ENCODE results near the gene ATG3. TPM values are rescaled to one million over a fixed set of nuclear protein-coding genes. Genes with fewer than 3 reads are reported as not detected.
"Not testable (repeated sequence)": the region's sequence is repeated elsewhere in the genome, so short reads cannot be mapped to it uniquely, and the experiment has no call there.

The ATG3 gene
- total and polyA plus RNA-seq, 3 experiments from 2014 or later: 70.5 to 80.4 (median 75.4) TPM

DNA sequence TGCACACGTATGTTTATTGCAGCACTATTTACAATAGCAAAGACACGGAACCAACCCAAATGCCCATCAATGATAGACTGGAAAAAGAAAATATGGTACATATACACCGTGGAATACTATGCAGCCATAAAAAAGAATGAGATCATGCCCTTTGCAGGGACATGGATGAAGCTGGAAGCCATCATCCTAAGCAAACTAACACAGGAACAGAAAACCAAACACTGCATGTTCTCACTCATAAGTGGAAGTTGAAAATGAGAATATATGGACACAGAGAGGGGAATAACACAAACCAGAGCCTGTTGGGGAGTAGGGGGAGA is 67.4 kb downstream of the ATG3 start:
- Mint-ChIP-seq H3K4me3 (peak overlapping the region; percentile 20 to 73 (median 52)), H3K27ac (peak overlapping the region in 2 of 8 donors; percentile 28 to 66), H3K36me3 (peaks cover 5 to 18% (median 15%) of the 10 kb centered on the region in 3 donors), H3K4me1 (peaks cover 79 to 92% (median 83%) of the 10 kb centered on the region in 3 donors)
- H3K27me3 ChIP-seq (ENCODE audit: insufficient read depth, low read length, poor library complexity, severe bottlenecking); H3K9me3 ChIP-seq (ENCODE audit: low read length); DNase-seq; POLR2A ChIA-PET; CTCF ChIA-PET; H3K4me3 ChIP-seq (ENCODE audit: low read length); H3K36me3 ChIP-seq (ENCODE audit: insufficient read depth, low read length); H3K9me3 Mint-ChIP-seq; H3K27ac ChIP-seq (ENCODE audit: low read depth, low read length); H3K27me3 Mint-ChIP-seq: not testable (repeated sequence)
- peaks cover 48% of the 10 kb centered on the region for H3K4me1 ChIP-seq (ENCODE audit: insufficient read depth, low read length)

DNA sequence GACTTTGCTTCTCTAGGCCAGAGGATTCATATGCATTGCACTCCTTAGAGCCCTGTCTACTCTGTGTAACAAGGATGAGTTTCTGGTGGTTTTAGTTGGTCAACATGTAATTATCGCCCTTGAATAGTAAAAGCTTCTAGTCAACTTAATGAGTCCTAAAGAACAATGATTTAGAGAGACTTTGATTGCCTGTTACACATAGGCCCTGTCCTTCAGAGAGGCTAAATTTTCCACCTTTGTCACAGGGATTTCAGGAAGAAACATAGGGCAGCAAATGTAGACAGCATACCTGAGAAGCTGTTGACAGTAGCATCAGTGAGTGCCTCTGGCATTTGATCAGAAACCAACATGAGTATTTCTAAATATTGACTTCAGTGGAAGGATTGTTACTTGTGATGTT is 69.6 kb downstream of the ATG3 start:
- Mint-ChIP-seq H3K4me3 (peak overlapping the region in 5 of 7 donors; percentile 3 to 29 (median 19)), H3K9me3 (peaks cover 0 to 2% (median 0%) of the 10 kb centered on the region in 5 donors), H3K27ac (peak overlapping the region in 3 of 8 donors; percentile 4 to 40 (median 7)), H3K27me3 (no peaks in the 10 kb centered on the region), H3K4me1 (peaks cover 71 to 89% (median 83%) of the 10 kb centered on the region in 3 donors), H3K36me3 (peaks cover 5 to 15% (median 14%) of the 10 kb centered on the region in 3 donors)
- H3K4me1 ChIP-seq (ENCODE audit: insufficient read depth, low read length): peaks cover 49% of the 10 kb centered on the region
- DNase-seq: no peak
- no peak overlapping the region for H3K27ac ChIP-seq (ENCODE audit: low read depth, low read length)
- POLR2A ChIA-PET: no interaction called here
- no peak overlapping the region for H3K4me3 ChIP-seq (ENCODE audit: low read length)
- no peaks in the 10 kb centered on the region for H3K9me3 ChIP-seq (ENCODE audit: low read length)
- CTCF ChIA-PET: interaction anchor here (1.1 to 1.3 kb wide), 2 partner anchors 9 kb away, joined by 3 to 5 read pairs; no protein-coding TSS in a partner anchor
- no peaks in the 10 kb centered on the region for H3K27me3 ChIP-seq (ENCODE audit: insufficient read depth, low read length, poor library complexity, severe bottlenecking)
- H3K36me3 ChIP-seq (ENCODE audit: insufficient read depth, low read length): no peaks in the 10 kb centered on the region

GRCh38 chr3:112491373-112491772 is 70.4 kb downstream of the ATG3 start:
- no peak for DNase-seq
- Histone ChIP-seq H3K4me3 (ENCODE audit: low read length) (no peak overlapping the region), H3K4me1 (ENCODE audit: insufficient read depth, low read length) (peaks cover 48% of the 10 kb centered on the region), H3K36me3 (ENCODE audit: insufficient read depth, low read length) (no peaks in the 10 kb centered on the region), H3K9me3 (ENCODE audit: low read length) (no peaks in the 10 kb centered on the region), H3K27ac (ENCODE audit: low read depth, low read length) (no peak overlapping the region), H3K27me3 (ENCODE audit: insufficient read depth, low read length, poor library complexity, severe bottlenecking) (no peaks in the 10 kb centered on the region)
- peaks cover 0 to 2% (median 0%) of the 10 kb centered on the region in 5 donors for H3K9me3 Mint-ChIP-seq
- ChIA-PET POLR2A (interaction anchor here (0.7 kb wide), 1 partner anchor 10 kb away, joined by 3 read pairs; no protein-coding TSS in a partner anchor), CTCF (interaction anchor here (1.3 kb wide), 1 partner anchor 8 kb away, joined by 3 read pairs; no protein-coding TSS in a partner anchor)
- H3K36me3 Mint-ChIP-seq: peaks cover 5 to 19% (median 15%) of the 10 kb centered on the region in 3 donors
- H3K4me3 Mint-ChIP-seq: peak overlapping the region in 5 of 7 donors; percentile 21 to 60 (median 34)
- peaks cover 66 to 90% (median 82%) of the 10 kb centered on the region in 3 donors for H3K4me1 Mint-ChIP-seq
- H3K27me3 Mint-ChIP-seq: no peaks in the 10 kb centered on the region
- H3K27ac Mint-ChIP-seq: peak overlapping the region in 4 of 8 donors; percentile 1 to 82 (median 24)

DNA sequence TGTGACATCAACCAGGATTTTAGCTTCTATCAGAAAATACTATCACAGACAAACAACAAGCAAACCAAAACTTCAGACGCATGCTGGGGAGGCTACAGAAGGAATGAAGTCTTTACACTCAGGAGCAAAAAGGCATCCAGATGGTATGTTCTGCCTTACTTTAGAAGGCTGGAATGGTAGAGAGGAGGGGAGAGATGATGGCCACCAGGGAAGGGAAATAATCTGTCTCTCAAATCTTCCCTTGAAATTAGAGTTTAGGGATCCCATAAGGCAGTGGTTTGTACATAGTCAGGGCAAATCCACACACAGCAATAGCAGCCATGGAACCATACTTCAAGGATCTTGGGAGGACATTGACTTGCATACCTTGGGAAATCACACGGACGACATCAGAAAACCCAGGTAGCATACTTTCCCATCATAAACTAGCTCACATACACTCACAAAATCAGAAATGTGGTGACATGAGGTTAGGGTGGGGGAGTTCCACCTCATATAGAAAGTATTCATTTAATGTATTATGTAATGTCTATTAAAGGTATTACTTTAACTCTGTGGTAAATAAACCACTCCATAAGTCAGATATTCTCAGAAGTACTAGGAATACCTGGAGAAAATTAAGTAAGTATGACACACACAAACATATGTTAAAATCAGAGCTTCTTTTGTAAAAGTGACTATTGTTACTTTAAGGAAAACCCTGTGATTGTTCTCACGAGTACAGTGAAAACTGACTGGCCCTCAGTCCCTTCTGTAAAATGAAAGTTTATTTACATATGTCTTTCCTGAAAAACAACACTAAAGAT is 71.9 kb downstream of the ATG3 start:
- Histone ChIP-seq H3K27me3 (ENCODE audit: insufficient read depth, low read length, poor library complexity, severe bottlenecking) (no peaks in the 10 kb centered on the region), H3K4me3 (ENCODE audit: low read length) (no peak overlapping the region), H3K36me3 (ENCODE audit: insufficient read depth, low read length) (no peaks in the 10 kb centered on the region), H3K4me1 (ENCODE audit: insufficient read depth, low read length) (peaks cover 33% of the 10 kb centered on the region), H3K9me3 (ENCODE audit: low read length) (no peaks in the 10 kb centered on the region), H3K27ac (ENCODE audit: low read depth, low read length) (no peak overlapping the region)
- H3K27ac Mint-ChIP-seq: peak overlapping the region in 7 of 8 donors; percentile 3 to 81 (median 64)
- no peaks in the 10 kb centered on the region for H3K27me3 Mint-ChIP-seq
- DNase-seq: no peak
- peak overlapping the region in 4 of 7 donors; percentile 1 to 47 (median 36) for H3K4me3 Mint-ChIP-seq
- CTCF ChIA-PET: interaction anchor here (1.2 kb wide), 1 partner anchor 26 kb away, joined by 3 read pairs; no protein-coding TSS in a partner anchor
- peaks cover 52 to 75% (median 67%) of the 10 kb centered on the region in 3 donors for H3K4me1 Mint-ChIP-seq
- POLR2A ChIA-PET: no interaction called here
- peaks cover 3 to 23% (median 15%) of the 10 kb centered on the region in 3 donors for H3K36me3 Mint-ChIP-seq
- peaks cover 0 to 2% (median 0%) of the 10 kb centered on the region in 5 donors for H3K9me3 Mint-ChIP-seq

GRCh38 chr3:112486811-112487505 is 74.8 kb downstream of the ATG3 start:
- H3K27ac Mint-ChIP-seq: peak overlapping the region in 2 of 8 donors; percentile 7 to 65
- Histone ChIP-seq H3K9me3 (ENCODE audit: low read length) (no peaks in the 10 kb centered on the region), H3K36me3 (ENCODE audit: insufficient read depth, low read length) (no peaks in the 10 kb centered on the region), H3K27ac (ENCODE audit: low read depth, low read length) (no peak overlapping the region), H3K27me3 (ENCODE audit: insufficient read depth, low read length, poor library complexity, severe bottlenecking) (no peaks in the 10 kb centered on the region), H3K4me1 (ENCODE audit: insufficient read depth, low read length) (peaks cover 29% of the 10 kb centered on the region), H3K4me3 (ENCODE audit: low read length) (no peak overlapping the region)
- no peaks in the 10 kb centered on the region for H3K27me3 Mint-ChIP-seq
- POLR2A ChIA-PET: interaction anchor here (0.5 kb wide), 1 partner anchor 13 kb away, joined by 3 read pairs; the partner anchor contains the start of gene BTLA
- peaks cover 0 to 24% (median 1%) of the 10 kb centered on the region in 3 donors for H3K36me3 Mint-ChIP-seq
- peaks cover 46 to 73% (median 70%) of the 10 kb centered on the region in 3 donors for H3K4me1 Mint-ChIP-seq
- H3K4me3 Mint-ChIP-seq: no peak overlapping the region
- H3K9me3 Mint-ChIP-seq: no peaks in the 10 kb centered on the region
- CTCF ChIA-PET: no interaction called here
- DNase-seq: no peak

- H3K27me3 ChIP-seq (ENCODE audit: insufficient read depth, low read length, poor library complexity, severe bottlenecking): no peaks in the 10 kb centered on the region
- no peaks in the 10 kb centered on the region for H3K36me3 ChIP-seq (ENCODE audit: insufficient read depth, low read length)
- no peak overlapping the region for H3K27ac ChIP-seq (ENCODE audit: low read depth, low read length)
- H3K4me1 ChIP-seq (ENCODE audit: insufficient read depth, low read length): peaks cover 25% of the 10 kb centered on the region
- no peak overlapping the region for H3K4me3 ChIP-seq (ENCODE audit: low read length)
- DNase-seq: no peak
- no peaks in the 10 kb centered on the region for H3K9me3 ChIP-seq (ENCODE audit: low read length)
- ChIA-PET CTCF (no interaction called here), POLR2A (no interaction called here)
- H3K4me1 Mint-ChIP-seq: peaks cover 41 to 73% (median 69%) of the 10 kb centered on the region in 3 donors
- peak overlapping the region in 2 of 8 donors; percentile 11 to 32 for H3K27ac Mint-ChIP-seq
- H3K4me3 Mint-ChIP-seq: no peak overlapping the region
- H3K9me3 Mint-ChIP-seq: no peaks in the 10 kb centered on the region
- peaks cover 7 to 32% (median 12%) of the 10 kb centered on the region in 3 donors for H3K36me3 Mint-ChIP-seq
- no peaks in the 10 kb centered on the region for H3K27me3 Mint-ChIP-seq
These were observed 77.4 kb downstream of the ATG3 start for GRCh38 chr3:112484352-112484751.

DNA sequence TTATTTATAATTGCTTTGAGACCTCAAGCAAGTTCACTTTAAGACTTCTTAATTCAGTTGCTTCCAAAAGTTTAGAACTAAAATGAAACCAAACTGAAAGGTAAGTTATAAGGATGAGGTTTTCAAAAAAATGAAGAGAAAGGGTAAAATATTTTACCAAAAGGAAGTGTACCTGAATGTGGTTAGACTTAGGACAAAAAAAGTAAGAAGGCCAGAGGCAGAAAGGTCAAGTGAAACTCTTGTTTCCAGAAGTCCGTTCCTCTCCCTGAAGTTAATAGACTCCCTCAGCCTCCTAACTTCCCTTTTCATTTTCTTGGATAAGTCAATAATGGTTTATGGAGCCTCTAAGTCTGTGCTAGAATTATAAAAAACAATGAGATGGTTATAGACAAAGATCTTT is 79.1 kb downstream of the ATG3 start:
- no peak for DNase-seq
- H3K4me3 ChIP-seq (ENCODE audit: low read length): no peak overlapping the region
- H3K27ac Mint-ChIP-seq: peak overlapping the region in 6 of 8 donors; percentile 15 to 77 (median 47)
- POLR2A ChIA-PET: no interaction called here
- peaks cover 45 to 74% (median 63%) of the 10 kb centered on the region in 3 donors for H3K4me1 Mint-ChIP-seq
- H3K27me3 Mint-ChIP-seq: no peaks in the 10 kb centered on the region
- peaks cover 12 to 36% (median 18%) of the 10 kb centered on the region in 3 donors for H3K36me3 Mint-ChIP-seq
- H3K36me3 ChIP-seq (ENCODE audit: insufficient read depth, low read length): no peaks in the 10 kb centered on the region
- H3K4me1 ChIP-seq (ENCODE audit: insufficient read depth, low read length): peaks cover 24% of the 10 kb centered on the region
- peak overlapping the region in 5 of 7 donors; percentile 33 to 57 (median 41) for H3K4me3 Mint-ChIP-seq
- no peaks in the 10 kb centered on the region for H3K9me3 Mint-ChIP-seq
- CTCF ChIA-PET: no interaction called here
- no peak overlapping the region for H3K27ac ChIP-seq (ENCODE audit: low read depth, low read length)
- no peaks in the 10 kb centered on the region for H3K9me3 ChIP-seq (ENCODE audit: low read length)
- no peaks in the 10 kb centered on the region for H3K27me3 ChIP-seq (ENCODE audit: insufficient read depth, low read length, poor library complexity, severe bottlenecking)
